ENCODE data around the gene AMPD3. TPM values are rescaled to one million over a fixed set of nuclear protein-coding genes. Genes with fewer than 3 reads are reported as not detected.

AMPD3 gene
- total RNA-seq, 1 donor from 2014 or later: 3.7 TPM

- ATAC-seq (no peak), DNase-seq (no peak)
- intact Hi-C loops (cut with micrococcal nuclease): loop anchor here (5.0 to 10.0 kb wide), 2 partner anchors 115 to 218 kb away; no protein-coding TSS in a partner anchor
Observed at GRCh38 chr11:10519630-10520029, 64.6 kb downstream of the AMPD3 start.

- ATAC-seq: no peak
- no peak for DNase-seq
- intact Hi-C loops (cut with micrococcal nuclease): no loop called here
Observed at GRCh38 chr11:10520562-10520961, 65.5 kb downstream of the AMPD3 start.

DNA sequence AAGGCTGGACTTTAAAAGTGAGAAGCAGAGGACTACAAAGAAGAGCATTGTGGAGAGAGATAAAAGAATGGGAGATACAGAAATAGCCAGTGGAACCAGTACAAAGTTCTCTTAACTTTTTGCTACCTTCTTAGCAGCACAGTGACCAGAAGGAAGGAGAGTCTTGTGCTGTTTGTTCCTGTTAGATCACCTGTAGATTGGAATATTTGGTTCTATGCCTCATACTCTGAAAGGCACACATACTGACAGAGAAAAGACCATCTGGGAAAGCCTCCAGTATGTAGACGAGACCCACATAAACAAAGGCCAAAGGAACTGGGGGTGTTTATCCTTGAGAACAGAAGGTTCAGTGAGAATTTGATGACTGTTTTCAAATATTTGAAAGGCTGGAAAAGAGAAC, 67.2 kb downstream of the AMPD3 start:
- DNase-seq (no peak), ATAC-seq (no peak)
- intact Hi-C loops (cut with micrococcal nuclease): no loop called here

GRCh38 chr11:10522921-10523320, 67.9 kb downstream of the AMPD3 start:
- DNase-seq: no peak
- no peak for ATAC-seq
- intact Hi-C loops (cut with micrococcal nuclease): no loop called here

GRCh38 chr11:10524471-10524870, 69.4 kb downstream of the AMPD3 start:
- no peak for DNase-seq
- no peak for ATAC-seq
- intact Hi-C loops (cut with micrococcal nuclease): no loop called here

DNA sequence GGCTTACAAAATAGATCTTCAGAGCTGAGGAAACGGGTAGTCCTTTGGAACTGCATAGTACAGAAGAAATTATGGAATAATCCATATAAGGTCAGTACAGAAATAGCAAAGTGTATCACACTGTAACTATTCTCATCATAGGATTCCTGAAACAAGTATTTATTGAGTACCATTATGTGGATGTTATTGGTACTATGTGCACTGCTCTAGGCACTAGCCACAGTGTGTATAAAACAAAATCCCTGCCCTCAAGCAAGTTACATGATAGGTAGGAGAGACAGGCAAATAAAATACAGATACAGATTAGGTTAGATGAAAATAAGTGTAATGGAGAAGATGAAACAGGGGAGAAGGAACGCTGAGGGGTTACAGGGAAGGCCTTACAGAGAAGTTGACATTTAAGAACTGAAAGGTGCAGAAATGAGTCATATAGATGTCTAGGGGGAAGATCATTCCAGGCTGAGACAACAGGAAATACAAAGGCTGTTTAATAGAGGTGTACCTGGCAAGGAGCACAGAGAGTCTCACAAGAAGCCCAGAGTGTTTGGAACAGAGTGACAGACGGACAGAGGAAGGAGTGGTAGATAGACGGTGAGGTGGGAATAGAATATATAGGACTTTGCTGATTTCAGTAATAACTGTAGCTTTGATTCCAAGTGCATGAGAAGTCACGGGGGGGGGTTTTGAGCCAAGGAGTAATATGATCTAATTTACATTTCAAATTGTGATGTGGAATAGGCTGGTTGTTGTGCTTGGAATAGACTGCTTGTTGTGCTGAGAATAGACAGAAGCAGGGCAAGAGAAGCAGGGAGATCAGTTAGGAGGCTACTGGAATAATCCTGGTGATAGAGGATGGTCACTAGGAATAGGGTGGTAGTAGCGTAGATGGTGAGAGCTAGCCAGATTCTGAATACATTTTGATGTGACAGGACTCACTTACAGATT, 72.2 kb downstream of the AMPD3 start:
- DNase-seq: no peak
- no peak for ATAC-seq
- intact Hi-C loops (cut with micrococcal nuclease): no loop called here

DNA sequence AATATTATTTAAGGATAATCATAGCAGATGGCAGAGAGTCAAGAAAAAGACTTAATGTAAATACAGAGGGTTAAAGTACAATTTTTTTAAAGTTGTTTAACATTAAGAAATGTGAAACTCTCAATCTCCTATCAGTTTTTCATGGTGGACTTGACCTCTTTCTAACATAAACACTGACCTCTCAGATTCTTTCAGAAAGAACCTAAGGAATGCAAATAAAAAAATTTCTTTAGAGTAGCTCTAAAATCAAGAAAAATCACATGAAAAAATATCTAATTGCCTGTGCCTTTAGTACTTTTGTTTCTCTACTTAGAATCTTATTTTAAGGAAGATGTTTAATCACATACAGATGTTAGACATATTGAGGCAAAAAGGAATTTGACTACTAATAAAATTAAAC, 73.1 kb downstream of the AMPD3 start:
- no peak for DNase-seq
- ATAC-seq: no peak
- intact Hi-C loops (cut with micrococcal nuclease): no loop called here

DNA sequence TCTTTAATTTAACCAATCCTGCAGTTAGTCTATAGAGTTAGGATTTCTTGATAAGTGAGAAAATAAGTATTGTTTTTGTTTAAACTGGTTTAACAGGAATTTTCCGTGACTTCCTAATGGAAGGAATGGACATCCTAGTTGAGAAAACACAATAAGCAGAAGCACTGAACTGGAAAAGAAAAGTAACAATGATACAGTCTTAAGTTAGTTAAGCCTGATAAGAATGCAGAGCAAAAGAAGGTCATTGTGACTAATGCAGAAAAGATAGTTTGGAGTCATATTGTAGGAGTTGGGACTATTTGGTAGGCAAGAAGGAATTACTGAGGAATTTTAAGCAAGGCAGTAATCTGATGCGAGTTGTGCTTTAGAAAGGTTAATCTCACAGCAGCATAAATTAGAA, 74.2 kb downstream of the AMPD3 start:
- DNase-seq (no peak), ATAC-seq (no peak)
- intact Hi-C loops (cut with micrococcal nuclease): no loop called here

- DNase-seq (no peak), ATAC-seq (no peak)
- intact Hi-C loops (cut with micrococcal nuclease): no loop called here
Observed at GRCh38 chr11:10532526-10532925, 77.5 kb downstream of the AMPD3 start.

- intact Hi-C loops (cut with micrococcal nuclease): no loop called here
- DNase-seq: no peak
- ATAC-seq: no peak
Observed at GRCh38 chr11:10533323-10533722, 78.3 kb downstream of the AMPD3 start.

DNA sequence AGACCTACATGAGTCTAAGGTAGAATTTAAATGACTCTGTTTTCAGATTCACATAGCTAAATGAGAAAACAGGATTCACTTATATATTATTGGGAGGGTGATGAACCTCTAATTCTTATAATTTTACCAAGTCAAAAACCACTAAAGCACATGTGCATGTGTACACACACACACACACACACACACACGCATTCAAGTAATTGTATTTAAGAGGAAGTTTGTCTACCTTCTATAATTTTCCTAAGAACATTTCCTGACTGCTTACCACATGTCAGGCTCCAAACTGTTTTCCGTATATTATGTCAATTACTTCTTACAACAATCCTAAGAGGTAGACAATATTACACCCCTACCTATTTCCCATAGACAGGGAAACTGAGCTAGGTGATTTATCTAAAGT, 79.3 kb downstream of the AMPD3 start:
- ATAC-seq (no peak), DNase-seq (no peak)
- intact Hi-C loops (cut with micrococcal nuclease): no loop called here

GRCh38 chr11:10537600-10537999, 82.5 kb downstream of the AMPD3 start:
- ATAC-seq: no peak
- DNase-seq: no peak
- intact Hi-C loops (cut with micrococcal nuclease): no loop called here

DNA sequence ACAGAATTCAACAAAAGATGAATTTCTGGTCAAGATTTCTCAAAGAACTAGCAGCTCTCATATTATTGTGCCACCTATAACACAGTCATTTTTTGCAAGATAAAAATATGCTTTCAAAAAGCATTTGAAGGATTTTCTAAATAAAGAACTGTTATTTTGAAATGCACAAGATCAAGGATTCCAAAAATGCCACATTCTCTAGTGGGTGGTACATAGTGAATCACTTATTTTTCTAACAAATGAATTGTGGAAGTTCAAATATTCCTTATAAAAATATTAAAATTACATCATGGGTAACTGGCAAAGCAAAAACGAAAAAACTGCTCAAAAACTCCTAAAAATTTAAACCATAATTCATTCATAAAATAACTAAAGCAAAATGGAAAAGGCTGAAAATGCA, 83.9 kb downstream of the AMPD3 start:
- no peak for DNase-seq
- intact Hi-C loops (cut with micrococcal nuclease): no loop called here
- ATAC-seq: no peak

DNA sequence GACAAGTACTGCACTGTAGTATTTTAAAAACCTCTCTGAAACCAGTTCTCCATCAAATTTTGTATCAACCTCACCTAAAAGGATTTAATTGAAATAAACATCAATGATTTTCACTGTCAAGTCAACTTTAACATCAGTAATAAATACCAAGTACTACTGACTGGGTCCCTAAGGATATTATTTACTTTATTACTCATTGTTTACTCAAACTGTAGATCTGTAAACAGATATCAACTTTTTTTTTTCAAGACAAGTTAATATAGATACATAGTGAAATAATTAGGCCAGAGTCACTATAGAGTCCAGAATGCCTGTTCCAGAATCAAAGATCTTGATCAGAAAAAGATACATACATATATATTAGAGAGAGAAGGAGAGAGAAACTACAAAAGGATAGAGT, 84.3 kb downstream of the AMPD3 start:
- ATAC-seq (no peak), DNase-seq (no peak)
- intact Hi-C loops (cut with micrococcal nuclease): no loop called here

- ATAC-seq (peak; percentile 70), DNase-seq (no peak)
- intact Hi-C loops (cut with micrococcal nuclease): no loop called here
Observed at GRCh38 chr11:10540546-10540914, 85.5 kb downstream of the AMPD3 start.

DNA sequence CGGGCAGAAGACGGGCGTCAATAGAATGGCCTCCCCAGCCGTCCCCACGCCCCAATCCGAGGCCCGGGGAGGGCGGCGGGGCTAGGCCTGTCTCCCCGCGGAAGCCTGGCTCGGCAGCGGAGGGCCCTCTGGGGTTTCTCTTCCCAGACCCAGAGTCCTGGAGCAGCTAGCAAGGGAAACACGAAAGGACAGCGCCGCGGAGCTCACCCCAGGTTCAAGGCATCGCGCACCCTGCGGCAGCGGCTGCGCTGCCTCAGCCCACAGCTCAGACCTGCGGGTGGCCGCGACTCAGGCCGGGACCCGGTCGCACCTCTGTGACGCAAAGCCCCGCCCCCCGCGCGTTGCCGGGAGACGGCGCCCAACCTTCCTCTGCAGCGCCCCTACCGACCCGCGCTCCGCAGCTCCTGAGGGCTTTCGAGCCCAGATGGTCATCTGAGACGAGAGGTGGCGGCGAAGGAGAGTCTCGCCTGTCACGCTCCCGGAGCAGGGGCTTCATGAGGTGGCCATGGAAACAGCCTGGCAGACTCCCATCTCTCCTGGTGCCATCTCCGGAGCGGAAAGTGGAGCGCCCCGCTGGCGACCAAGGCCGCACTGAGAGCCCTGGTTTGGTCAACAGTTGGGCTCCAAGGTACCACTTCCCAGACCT, 86.0 kb downstream of the AMPD3 start, which contains the start of gene RNF141:
Gene RNF141 (minus strand): TSS at position 273 of the 646 bp plus-strand sequence. CDS start 7,029 bp downstream, outside the sequence.
- peak; percentile 100 for ATAC-seq
- DNase-seq: peak; percentile 98
- intact Hi-C loops (cut with micrococcal nuclease): no loop called here

DNA sequence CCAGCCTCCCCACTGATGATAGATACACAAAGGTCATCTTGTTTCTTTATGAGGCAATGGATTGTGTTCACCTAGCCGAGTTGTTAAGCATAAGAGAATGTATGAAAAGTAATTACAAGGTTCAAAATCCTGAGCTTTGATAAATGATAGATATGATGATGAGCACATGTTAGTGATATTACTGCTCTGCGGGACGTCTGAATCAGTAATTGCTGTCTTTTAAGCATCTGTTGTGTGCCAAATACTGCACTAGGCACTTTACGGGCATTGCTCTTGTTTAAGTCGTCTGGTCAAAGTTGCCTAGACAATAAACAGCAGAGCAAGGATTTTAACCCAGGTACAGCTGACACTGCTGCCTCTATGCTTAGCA, 86.5 kb downstream of the AMPD3 start:
- no peak for DNase-seq
- intact Hi-C loops (cut with micrococcal nuclease): no loop called here
- no peak for ATAC-seq

DNA sequence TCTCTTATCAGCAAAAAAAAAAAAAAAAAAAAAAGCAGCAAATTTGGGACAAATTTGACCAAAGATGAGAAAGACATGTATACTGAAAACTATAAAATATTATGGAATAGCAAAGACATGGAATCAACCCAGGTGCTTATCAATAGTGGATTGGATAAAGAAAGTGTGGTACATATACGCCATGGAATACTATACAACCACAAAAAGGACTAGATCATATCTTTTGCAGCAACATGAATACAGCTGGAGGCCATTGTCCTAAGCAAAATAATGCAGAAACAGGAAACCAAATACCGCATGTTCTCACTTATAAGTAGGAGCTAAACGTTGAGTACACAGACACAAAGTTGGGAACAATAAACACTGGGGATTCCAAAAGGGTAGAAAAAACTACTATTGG, 87.7 kb downstream of the AMPD3 start:
- no peak for ATAC-seq
- no peak for DNase-seq
- intact Hi-C loops (cut with micrococcal nuclease): no loop called here

- ATAC-seq: no peak
- intact Hi-C loops (cut with micrococcal nuclease): no loop called here
- DNase-seq: peak; percentile 22
Observed at GRCh38 chr11:10543782-10544181, 88.7 kb downstream of the AMPD3 start.
